ENCODE measurements around the gene EXOC3L4. TPM values are rescaled to one million over a fixed set of nuclear protein-coding genes. Genes with fewer than 3 reads are reported as not detected.
A peak's percentile ranks its signal among the peaks of the same experiment; 100 is the strongest.

The EXOC3L4 gene
- total and polyA plus RNA-seq, 2 of the 8 experiments (the other 6 are each of a cell fraction or from before 2014, with no cell fraction given): 0.45 to 0.57 TPM

DNA sequence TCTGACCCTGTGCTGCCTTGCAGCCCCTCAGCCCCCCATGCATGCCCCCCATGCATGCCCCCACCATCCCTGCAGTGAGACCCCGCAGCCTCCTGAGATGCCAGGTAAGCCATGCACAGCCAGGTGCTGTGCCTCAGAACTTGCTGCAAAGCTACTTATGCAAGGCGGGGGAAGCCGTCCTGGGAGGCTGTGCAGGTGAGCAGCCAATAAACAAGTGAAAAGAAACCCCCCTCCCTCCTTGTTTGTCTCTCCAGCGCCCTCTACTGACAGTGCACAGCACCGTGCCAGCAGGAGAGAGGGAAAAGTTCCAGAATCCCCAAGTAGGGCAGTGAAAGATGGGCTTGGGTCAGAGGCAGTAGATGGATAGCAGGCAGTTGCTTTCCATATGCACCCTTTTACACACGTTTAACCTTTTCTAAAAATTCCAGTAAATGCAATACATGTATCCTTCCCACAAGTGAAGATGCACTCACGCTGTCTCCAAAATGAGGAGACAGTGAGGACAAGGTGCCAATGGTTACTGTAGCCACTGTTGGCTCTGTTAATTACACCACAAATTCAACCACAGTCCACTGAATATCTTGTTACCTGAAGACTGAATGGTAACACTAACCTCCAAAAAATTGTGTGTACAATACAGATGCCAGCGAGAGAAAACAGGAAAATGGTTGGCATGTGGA, 46.7 kb downstream of the EXOC3L4 start:
- Histone ChIP-seq H4K20me1 (replicated peaks in 1 of 2; ENCODE audit: control insufficient read depth in 1 of 2, insufficient read depth in 2 of 2, low read length in 2 of 2) (no peaks in the 10 kb centered on the region), H3K79me2 (ENCODE audit: control insufficient read depth in 1 of 2, insufficient read depth in 2 of 2, low read length in 2 of 2) (no peaks in the 10 kb centered on the region), H3K4me3 (ENCODE audit: extremely low read depth in 1 of 4, insufficient read depth in 2 of 4, low read depth in 3 of 4, low read length in 4 of 4) (no peak overlapping the region), H3K27ac (ENCODE audit: low read depth, low read length) (no peak overlapping the region), H4K91ac (replicated peaks; ENCODE audit: insufficient read length, low read length) (no peak overlapping the region), H3K56ac (replicated peaks; ENCODE audit: insufficient read length, low read depth, low read length) (no peak overlapping the region), H2BK5ac (ENCODE audit: low read depth, low read length) (no peak overlapping the region), H3K18ac (ENCODE audit: extremely low read depth, low read length) (no peak overlapping the region), H3K4me2 (ENCODE audit: insufficient read depth in 1 of 2, low read depth in 2 of 2, low read length in 2 of 2) (no peak overlapping the region), H3K27me3 (replicated peaks in 1 of 4; ENCODE audit: control insufficient read depth in 3 of 4, extremely low read depth in 1 of 4, insufficient read depth in 3 of 4, low read length in 3 of 4) (peaks cover 0 to 23% (median 11%) of the 10 kb centered on the region in 4 experiments; a peak in 6 of 7 replicates), H3K14ac (ENCODE audit: insufficient read length) (no peak overlapping the region), H3K9me3 (ENCODE audit: insufficient read depth in 2 of 2, low read depth in 1 of 2, low read length in 1 of 2) (no peaks in the 10 kb centered on the region), H3K79me1 (ENCODE audit: low read depth, low read length) (no peaks in the 10 kb centered on the region), H2BK15ac (ENCODE audit: low read length) (no peak overlapping the region), H3K4ac (replicated peaks; ENCODE audit: insufficient read length, low read depth, low read length) (no peak overlapping the region), H4K8ac (ENCODE audit: extremely low read depth, insufficient read depth, low read length) (no peak overlapping the region), H3K36me3 (ENCODE audit: control insufficient read depth in 2 of 4, insufficient read depth in 4 of 4, low read length in 3 of 4) (no peaks in the 10 kb centered on the region), H2BK12ac (ENCODE audit: low read depth, low read length) (no peak overlapping the region), H2AK5ac (ENCODE audit: low read depth, low read length) (no peak overlapping the region), H3K23me2 (ENCODE audit: low read depth, low read length) (peaks cover 8% of the 10 kb centered on the region; the same call in 1 of the 2 replicates), H4K5ac (ENCODE audit: insufficient read length, low read depth, low read length) (no peak overlapping the region), H3K23ac (ENCODE audit: insufficient read length) (no peak overlapping the region), H3K4me1 (replicated peaks in 1 of 4; ENCODE audit: control insufficient read depth in 3 of 4, insufficient read depth in 4 of 4, low read length in 3 of 4) (peaks cover 0 to 11% (median 6%) of the 10 kb centered on the region in 4 experiments; a peak in 6 of 7 replicates), H2AFZ (ENCODE audit: low read length) (no peak overlapping the region), H3K9ac (replicated peaks in 1 of 4; ENCODE audit: extremely low read depth in 1 of 4, low read depth in 3 of 4, low read length in 3 of 4) (no peak overlapping the region), H2BK120ac (replicated peaks; ENCODE audit: low read depth, low read length) (no peak overlapping the region), H2BK20ac (ENCODE audit: low read length) (no peak overlapping the region)
- 26% methylated on average over 8 of the region's 8 CpGs; no CpG with 5 or more reads in 1 of the 2 experiments for WGBS, 2 experiments (ENCODE audit: extremely low coverage in 1 of 2, insufficient coverage in 1 of 2, insufficient read length in 1 of 2, insufficient replicate concordance in 2 of 2, low coverage in 1 of 2, low lambda C conversion rate in 2 of 2, missing lambda C conversion rate in 1 of 2)
- ChIA-PET CTCF (ENCODE audit: partially characterized antibody) (interaction anchor here (0.6 to 10.5 kb wide), 37 partner anchors 8 to 428 kb away, joined by 3 to 147 read pairs (median 4); partner anchors contain the start of genes EXOC3L4 and TNFAIP2), POLR2A (ENCODE audit: partially characterized antibody) (interaction anchor here (0.6 to 1.5 kb wide), 5 partner anchors 15 to 1079 kb away, joined by 3 to 10 read pairs (median 3); no protein-coding TSS in a partner anchor)
- DNase-seq (ENCODE audit: low read depth in 1 of 2, low spot score in 2 of 2): peak; percentile 65 to 89
- FAIRE-seq: peak; percentile 81
- TF ChIP-seq BACH1 (IDR thresholded peaks at IDR 0.05; ENCODE audit: low read length) (no peak), SIRT6 (IDR thresholded peaks at IDR 0.05; ENCODE audit: low read length) (no peak), CTBP2 (IDR thresholded peaks at IDR 0.05; ENCODE audit: borderline replicate concordance, insufficient read depth, insufficient read length, low read length) (no peak), JUN (IDR thresholded peaks at IDR 0.05; ENCODE audit: low read depth, low read length) (no peak), YY1 (IDR thresholded peaks at IDR 0.05; ENCODE audit: low read depth, low read length) (0 out of 2 replicates have a peak, but pooled peaks have one; percentile 58), JUND (IDR thresholded peaks at IDR 0.05; ENCODE audit: low read length) (no peak), PHF8 (conservative IDR thresholded peaks at IDR 0.05; ENCODE audit: low read depth, low read length) (no peak), CHD2 (IDR thresholded peaks at IDR 0.05; ENCODE audit: low read length) (no peak), MAFK (IDR thresholded peaks at IDR 0.05; ENCODE audit: low read depth, low read length) (no peak), RAD21 (IDR thresholded peaks at IDR 0.05 in 1 of 2, conservative IDR thresholded peaks at IDR 0.05 in 1 of 2; ENCODE audit: low read depth in 2 of 2, low read length in 2 of 2) (peak; percentile 46 to 73), NRF1 (IDR thresholded peaks at IDR 0.05; ENCODE audit: low read depth, low read length) (no peak), SAP30 (IDR thresholded peaks at IDR 0.05; ENCODE audit: insufficient read depth, insufficient replicate concordance, low read length) (no peak)

Measured in H1 (cell line).